HG03521 (cell line): ENCODE results near the gene EML1.

Experiments used
- ATAC-seq: cut with Tn5 transposase; IDR thresholded peaks from one replicate; pipeline ENCODE4 v1.9.1; 2021; ENCODE audit warnings: mild to moderate bottlenecking, moderate library complexity; ENCODE audit not compliant: unreplicated experiment

Gene EML1

DNA sequence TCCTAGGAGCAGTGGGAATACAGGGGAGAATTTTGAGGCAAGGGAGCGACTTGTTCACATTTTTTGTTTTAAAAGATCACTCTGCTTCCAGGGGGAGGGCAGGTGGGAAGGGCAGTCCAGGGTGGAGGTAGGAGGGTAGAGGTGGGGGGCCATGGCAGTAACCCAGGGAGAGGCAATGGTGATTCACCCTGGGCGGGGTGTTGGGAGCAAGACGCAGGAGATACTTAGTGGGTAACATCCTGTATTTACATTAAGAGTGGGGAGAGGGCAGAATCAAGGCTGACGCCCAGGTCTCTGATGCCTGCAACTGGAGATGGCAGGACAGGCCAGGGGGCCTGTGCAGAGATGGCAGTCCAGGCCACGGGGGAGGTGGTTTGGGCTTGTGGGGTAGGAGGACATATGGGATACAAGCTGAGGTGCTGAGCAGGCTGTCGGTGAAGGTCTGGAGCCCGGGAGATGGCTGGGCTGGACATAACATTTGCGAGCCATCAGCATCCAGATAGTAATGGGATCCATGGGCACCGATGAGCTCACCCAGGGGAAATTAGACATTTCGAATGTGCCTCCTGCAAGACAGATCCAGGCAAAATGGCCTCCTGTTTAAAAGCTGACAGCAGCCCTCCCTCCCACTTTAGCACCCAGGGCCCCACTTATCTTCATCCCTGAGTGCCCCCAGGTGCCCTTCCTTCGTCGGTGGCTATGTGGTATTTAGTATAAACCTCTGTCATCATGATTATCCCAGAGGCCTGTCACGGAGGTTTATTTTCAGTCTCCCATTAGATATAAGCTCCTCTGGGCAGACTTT, 9.3 kb downstream of the EML1 start:
- ATAC-seq, result no peak

DNA sequence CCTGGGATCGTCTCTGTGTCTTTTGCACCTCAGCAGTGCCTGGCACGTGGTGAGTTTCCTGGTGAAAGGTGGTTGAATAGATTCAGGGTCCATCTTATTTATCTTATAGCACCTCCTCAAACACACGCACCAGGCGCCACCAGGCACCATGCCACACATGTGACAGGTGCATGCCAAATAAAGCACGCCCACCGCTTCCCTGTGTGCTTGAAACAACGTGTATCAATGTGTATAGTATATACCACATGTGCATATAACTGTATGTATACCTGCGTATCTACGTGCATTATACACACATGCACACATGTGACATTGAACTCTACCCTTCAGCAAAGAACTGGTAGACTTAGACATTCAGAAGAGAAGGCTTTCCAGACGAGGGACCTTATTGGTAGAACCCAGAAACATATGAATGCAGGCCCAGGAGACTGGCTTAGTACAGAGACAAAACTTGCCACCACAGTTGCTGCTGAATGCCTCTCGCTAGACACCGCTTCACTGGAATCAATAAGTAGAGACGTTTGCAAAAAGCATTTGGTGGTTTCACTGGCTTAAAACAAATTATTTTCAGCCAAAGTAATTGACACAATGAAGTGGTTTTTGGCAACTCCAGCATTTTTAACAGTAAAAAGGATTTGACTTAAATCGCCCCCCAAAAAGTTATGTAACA, 10.0 kb downstream of the EML1 start:
- no peak for ATAC-seq

DNA sequence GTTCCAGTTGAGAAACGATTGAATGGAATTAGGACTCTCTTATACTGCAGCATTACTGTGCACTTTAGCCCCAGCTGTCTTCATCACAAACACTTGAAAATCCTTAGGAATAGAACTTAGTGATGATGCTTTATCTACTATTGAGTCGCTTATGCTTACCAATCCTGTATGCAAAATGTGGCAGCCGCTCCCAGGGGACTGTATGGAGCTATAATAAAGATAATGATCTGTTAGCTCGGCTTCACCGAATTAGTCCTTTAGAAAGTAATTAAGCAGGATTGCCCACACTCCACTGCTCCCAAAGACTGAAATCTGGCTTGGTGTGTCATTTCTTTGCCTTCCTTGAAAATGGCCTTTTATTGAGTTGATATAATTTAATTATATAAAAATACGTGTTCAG, 10.6 kb downstream of the EML1 start:
- no peak for ATAC-seq

DNA sequence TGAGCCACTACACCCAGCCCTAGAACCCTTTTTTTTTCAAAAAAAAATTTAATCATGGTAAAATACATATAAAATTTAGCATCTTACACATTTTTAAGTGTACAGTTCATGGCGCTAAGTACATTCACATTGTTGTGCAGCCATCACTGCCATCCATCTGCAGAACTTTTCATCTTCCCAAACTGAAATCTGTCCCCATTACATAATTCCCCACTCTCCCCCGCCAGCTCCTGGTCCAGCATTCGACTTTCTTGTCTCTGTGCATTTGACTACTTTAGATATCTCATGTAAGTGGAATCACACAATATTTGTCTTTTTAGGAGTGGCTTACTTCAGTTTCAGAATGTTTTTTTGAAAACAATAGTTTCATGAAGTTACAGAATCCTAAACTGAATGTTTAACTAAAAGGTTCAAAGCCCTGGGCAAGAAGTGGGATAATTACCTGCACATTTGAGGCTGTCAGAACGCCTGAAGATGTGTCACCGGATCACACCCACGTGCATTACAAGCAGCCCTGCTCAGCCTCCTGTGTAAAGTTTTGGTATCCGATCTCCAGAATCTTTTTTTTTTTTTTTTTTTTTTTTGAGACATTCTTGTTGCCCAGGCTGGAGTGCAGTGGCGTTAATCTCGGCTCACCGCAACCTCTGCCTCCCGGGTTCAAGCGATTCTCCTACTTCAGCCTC, 12.7 kb downstream of the EML1 start:
- ATAC-seq, result no peak

DNA sequence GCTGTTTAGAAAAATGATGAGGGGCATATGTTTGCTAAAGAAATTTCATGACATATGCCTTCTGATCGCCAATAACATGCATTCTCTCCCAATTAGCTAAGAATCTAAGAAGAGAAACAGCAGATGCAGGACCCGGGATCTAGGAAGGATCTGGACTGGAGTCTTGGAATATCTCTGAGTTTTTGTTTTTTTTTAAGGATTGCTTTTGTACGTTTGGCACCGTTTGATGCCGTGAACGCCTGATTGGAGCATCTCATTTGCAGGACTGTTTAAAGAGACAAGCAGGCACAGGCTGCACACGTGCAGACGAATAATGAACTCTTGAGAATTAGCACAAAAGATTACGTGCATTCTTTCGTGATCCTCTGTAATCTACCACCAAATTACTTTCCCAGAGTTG, 13.6 kb downstream of the EML1 start:
- ATAC-seq, result no peak

DNA sequence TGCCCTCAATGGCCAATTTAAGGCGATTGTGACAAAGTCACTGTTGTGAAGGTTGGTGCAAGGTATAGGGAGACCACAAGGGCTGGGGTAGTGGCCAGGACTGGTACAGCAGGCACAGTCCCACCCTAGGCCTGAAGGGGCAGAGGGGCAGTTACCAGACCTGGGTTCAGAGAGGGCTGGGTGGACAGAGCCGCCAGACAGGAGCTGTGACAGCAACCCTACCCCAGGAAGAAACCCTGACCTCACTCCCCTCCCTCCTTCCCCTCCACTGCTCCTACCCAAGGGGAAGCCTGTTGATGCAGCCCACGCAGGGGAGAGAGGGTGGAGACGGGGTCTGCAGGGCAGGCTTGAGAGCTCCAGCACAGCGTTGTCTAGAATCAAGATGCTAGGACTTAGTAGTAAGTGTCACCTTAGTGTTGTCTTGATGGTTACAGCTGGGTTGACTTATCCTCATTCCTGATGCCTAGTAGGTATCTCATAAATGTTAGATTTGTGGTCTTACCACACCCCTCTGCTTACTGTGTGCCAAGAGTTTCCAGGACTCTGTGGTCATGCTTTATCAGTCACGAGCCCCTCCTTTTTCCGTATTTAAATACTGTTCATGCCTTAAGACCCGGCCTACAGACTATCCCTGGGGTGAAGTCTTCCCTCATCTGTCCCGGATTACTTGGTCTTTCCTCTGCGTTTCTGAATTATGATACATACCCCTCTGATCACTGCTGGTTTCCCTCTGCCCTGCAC, 14.4 kb downstream of the EML1 start:
- no peak for ATAC-seq

DNA sequence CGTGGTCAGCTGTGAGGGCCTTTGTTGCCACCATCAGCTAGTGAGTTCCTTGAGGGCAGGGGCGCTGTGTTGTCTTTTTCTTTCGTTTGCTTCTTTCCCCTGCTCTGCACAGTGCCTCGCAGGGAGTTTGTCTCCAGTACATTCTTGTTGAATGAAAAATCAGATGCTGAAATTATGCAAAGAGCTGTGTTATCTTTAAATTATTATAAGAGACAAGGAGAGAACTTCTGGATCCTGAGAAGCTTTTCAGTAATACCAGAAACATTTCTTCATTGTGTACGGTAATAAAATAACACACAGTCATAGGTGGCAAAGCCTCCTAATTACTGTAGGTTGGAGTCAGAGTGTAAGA, 14.9 kb downstream of the EML1 start:
- no peak for ATAC-seq

DNA sequence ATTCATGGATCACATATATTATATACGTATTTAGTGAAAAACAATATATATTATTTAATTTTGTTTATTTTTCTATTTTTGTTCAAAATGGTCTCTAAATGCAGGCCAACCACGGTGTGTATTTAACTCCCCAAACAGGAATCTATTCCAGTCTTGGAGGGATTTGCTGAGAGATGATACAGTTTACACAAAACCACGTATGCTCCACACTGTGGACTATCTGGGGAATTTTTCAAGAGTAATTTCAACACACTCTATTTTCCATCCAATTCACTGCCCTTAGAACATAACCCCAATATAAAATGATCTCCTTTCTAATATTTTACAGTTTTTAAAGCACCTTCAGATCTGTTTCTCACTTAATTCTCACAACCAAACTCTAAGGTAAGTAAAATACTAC, 15.3 kb downstream of the EML1 start:
- ATAC-seq, result no peak

DNA sequence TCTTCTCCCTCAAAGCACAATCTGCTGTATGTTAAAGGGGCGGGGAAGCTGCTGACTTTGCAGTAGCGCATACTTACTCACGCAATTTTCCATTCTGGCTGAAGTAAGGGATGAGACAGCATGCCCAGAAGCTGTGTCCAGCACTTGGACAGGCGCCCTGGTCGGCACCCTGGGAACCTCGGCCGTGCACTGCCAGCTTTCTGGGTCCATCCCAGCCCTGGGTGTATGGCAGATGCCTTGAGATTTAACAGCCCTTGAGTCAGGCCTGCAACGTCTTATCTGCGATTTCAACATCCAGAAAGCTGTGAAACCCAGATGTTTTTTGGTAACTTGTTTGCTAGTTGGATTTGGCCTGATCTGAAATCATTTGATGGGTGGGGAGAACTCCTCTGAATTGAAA, 16.1 kb downstream of the EML1 start:
- ATAC-seq, result no peak

DNA sequence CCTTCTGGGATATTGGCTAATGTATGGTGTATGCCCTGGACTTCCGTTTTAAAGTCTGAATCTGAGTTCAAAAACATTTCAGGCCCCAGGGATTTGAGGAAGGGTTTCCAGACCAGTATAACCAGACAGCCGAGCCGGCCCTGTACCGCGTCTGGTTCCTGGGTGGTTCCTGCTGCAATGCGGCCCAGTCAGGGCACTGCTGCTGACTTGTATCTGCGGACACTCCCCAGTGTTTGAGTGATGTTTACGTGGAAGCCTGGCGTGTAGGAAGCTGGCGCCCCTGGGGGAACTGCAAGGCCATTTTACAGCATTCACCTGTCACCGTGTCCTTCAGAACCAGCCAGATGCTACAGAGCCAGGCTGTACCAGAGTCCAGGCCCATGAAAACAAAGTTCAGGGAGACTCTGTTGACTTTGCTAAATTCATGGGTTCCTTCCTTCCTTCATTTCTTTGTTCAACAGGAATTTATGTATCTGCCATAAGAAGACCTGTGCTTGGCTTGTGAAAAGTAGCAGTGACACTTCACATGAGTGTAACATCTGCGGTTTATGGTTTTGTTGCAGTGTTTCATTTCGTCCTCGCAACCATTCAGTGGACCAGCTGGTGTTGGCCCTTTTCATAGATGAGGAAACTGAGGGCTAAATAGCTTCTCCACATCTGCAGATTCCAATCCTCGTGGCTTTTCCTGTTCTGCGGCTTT, 16.8 kb downstream of the EML1 start:
- ATAC-seq, result no peak

DNA sequence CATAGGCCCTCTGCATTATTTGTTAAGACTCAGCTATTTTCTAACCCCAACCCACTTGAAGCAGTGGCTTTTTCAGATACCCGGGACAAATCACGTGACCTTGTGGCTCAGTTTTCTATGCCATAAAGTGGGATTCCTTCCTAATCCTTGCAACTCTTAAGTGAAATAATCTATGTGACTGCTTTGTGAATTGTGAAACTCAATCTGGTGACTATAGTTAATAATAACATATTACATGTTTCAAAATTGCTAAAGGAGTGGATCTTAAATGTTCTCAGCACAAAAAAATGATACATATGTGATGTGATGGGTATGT, 17.3 kb downstream of the EML1 start:
- no peak for ATAC-seq

DNA sequence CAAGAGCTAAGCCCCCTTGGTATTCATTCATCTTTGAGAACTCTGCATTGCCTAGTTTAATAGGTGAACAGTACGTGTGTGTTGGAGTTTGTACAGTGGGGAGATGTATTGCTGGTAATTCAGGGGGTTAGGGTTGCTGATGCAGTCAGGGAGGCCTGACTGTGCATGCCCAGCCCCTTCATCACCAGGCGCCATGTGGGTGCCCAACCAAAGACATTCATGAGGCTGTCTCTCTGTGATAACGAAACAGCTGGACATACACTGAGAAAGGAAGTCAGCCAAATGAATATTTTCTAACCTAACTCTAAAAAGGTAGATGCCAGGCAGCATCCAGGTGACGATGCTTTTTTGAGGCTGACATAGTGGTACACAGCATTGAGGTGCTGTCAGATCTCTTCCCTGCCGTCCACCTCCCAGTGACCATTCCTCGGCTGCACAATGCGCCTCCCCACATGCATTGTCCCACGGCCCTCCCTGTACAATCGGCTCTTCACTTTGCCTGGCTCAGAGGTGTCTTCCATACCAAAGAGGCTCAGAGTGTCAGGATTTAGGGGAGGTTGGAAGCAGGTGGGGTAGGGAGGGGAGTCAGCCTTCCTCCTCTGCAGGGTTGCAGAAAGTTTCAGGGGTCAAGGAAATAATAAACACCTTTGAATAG, 19.0 kb downstream of the EML1 start:
- no peak for ATAC-seq

DNA sequence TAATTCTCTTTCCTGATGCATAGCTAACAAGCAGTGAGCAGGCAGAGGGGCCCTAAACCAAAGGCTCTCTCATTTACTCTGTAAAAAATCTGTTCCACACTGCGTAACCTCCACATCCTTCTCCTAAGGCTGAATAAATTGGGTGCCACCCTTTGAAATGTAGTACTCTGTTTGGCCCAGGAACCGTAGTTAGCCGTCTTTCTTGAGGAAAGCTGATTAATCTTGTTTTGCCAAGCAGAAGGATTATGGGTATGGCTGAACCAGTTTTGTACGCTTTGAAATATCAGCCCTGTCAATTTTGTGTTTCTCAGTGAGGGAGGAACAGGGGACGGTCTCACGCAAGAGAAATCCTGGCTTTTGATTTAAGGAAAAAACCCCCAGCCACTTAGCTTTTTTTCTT, 19.7 kb downstream of the EML1 start:
- no peak for ATAC-seq

DNA sequence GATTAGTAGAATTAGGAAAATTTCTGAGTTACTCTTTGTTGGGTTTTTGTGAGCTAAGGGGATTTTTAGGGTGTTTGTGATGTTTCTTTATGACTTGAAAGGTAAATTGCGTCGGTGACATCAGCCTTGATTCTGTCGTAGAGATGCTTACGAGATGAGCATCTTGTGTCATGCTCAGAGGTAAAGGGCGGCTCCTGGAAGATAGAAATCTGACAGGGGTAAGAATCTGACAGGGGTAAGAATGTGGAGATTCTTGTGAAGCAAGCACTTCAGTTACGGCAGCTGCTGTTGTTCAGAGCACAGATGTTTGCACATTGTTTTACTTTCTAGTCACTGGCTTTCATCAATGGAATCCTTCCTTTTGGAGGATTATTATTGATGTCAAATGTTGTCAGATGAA, 22.5 kb downstream of the EML1 start:
- no peak for ATAC-seq

DNA sequence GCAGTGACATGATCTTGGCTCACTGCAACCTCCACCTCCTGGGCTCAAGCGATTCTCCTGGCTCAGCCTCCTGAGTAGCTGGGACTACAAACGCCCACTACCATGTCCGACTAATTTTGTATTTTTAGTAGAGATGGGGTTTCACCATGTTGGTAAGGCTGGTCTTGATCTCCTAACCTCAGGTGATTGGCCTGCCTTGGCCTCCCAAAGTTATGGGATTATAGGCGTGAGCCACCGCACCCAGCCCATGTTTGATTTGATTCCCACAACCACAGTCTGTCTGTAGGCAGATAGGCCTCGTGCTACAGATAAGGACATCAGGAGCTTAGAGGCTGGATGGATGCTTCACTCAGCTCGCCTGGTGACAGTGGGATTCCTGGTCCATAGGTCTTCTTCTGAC, 23.0 kb downstream of the EML1 start:
- no peak for ATAC-seq

DNA sequence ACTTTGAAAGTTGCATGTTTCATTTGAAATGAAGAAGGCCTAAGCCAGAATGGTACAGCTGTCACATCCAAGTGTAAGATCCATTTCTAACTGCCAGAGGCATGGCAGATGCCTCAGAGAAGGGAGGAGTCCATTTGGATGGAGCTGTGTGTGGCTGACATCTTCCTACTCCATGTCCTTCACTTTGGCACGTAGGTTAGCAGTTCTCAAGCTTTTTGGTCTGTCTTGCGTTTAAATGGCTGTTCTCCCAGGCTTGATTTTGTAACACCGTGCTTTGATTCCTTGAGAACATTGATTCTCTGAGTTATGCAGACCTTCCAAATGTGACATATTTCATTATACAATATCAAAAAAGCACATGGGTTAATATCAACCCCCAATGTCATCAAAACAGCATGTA, 23.4 kb downstream of the EML1 start:
- no peak for ATAC-seq

DNA sequence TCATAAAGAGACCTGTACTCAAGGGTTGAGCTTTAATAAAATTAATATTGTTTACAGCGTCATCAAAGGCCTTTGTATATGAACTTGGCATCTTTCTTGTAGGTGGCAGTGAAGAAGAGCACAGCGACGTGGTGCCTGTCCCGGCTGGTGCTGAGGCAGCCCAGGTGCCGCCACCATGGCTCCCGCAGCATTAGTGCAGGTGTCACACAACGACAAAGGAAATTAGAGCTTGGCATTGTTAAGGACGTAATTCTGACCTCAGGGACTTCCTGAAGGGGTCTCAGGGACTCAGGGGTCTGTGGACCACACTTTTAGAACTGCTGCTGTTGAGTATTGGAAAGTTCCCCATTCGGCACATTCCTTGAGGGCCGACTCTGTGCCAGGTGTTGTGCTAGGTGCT, 24.1 kb downstream of the EML1 start:
- no peak for ATAC-seq

DNA sequence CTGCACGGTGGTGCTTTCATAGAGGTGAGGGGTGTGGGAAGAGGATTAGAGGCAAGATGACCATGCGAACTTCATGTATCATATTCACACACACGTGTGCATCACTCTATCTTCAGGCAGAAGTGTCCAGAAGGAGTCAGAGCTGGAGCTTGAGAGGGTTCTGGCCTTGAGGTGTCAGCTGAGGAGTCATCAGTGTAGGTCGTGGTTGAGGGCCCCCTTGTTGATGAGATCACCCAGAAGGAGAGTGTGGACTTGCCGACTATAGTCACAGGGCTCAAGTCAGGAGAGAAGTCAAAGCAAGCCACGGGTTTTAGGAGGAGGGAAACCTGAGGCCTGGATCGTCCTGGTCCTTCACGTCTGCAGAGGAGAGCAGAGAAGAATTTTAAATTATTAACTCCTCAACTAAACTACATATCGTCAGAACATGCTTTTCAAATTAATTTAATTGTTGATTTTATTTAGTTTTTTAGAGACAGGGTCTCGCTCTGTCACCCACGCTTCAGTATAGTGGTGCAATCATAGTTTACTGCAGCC, 25.4 kb downstream of the EML1 start:
- no peak for ATAC-seq

DNA sequence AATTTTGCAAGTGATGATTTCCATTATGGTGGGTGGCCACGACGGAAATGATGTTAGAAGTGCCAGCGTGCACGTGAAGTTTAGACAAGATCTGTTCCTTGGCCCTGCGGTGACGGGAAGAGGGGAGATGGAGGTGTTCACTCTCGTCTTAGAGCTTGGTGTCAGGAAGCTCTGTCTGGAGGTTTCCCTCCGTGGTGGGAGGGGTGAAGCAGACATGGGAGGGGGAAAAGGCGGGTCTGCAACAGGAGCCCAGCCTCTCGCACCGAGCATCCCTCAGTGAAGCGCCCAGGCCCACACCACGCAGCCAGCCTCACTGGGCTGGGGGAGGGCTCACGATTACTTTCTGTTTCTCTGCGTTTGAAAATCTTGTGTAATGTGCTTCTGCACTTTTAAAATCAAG, 26.3 kb downstream of the EML1 start:
- ATAC-seq, result no peak

DNA sequence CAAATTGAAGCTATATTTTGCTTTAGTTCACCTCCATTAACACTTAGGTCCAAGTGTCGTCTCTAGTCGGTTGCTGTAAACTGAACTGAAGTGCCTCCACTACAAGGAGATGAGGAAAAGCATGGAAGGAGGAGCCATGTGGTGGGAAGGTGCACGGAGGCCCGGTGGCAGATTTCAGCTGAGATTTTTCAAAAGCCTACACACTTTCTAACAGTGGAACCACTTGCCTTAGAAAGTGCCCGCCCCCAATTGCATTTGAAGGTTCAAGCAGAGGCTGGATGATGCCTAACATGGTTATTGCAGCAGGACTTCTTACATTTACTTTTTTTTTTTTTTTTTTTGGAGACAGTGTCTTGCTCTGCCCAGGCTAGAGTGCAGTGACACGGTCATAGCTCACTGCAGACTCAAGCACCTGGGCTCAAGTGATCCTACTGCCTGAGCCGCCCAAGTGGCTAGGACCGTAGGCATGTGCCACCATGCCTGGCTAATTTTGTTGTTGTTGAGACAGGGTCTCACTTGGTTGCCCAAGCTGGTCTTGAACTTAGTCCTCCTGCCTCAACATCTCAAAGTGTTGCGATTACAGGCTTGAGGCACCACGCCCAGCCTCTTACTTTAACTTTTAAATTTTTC, 27.6 kb downstream of the EML1 start:
- ATAC-seq, result no peak
